T-helper 17 cell (primary cell): ENCODE measurements around the gene YRDC. TPM values are rescaled to one million over a fixed set of nuclear protein-coding genes. Genes with fewer than 3 reads are reported as not detected.
A peak's percentile ranks its signal among the peaks of the same experiment; 100 is the strongest.

Experiments
- ATAC-seq: fragments of 150-1000 bp; cut with Tn5 transposase; 2 replicates; pipeline ENCODE4 v1.10.0; 2021; ENCODE audit warnings: mild to moderate bottlenecking, moderate library complexity
- DNase-seq, 3 donors: peaks; one replicate each; pipeline versions ENCODE4 v3.0.0 to v3.0.0-alpha.2; 2020 to 2021
- H3K9me3 ChIP-seq: one replicate; pipeline ENCODE4 v1.7.0; 2013; ENCODE audit warnings: low read length, mild to moderate bottlenecking; ENCODE audit not compliant: control insufficient read depth, poor library complexity, severe bottlenecking
- H3K27ac Mint-ChIP-seq: one replicate; pipeline ENCODE4 v1.8.0; 2022; ENCODE audit warnings: mild to moderate bottlenecking, moderate library complexity, mixed read lengths
- H3K27me3 Mint-ChIP-seq: one replicate; pipeline ENCODE4 v1.8.0; 2022; ENCODE audit warnings: mixed read lengths
- H3K36me3 Mint-ChIP-seq: one replicate; pipeline ENCODE4 v1.8.0; 2022; ENCODE audit warnings: low read depth, mixed read lengths
- H3K4me1 Mint-ChIP-seq: one replicate; pipeline ENCODE4 v1.8.0; 2022; ENCODE audit warnings: mild to moderate bottlenecking, mixed read lengths
- H3K4me3 Mint-ChIP-seq: one replicate; pipeline ENCODE4 v1.8.0; 2022; ENCODE audit warnings: mild to moderate bottlenecking, moderate library complexity, mixed read lengths
- total RNA-seq, 4 donors: library from RNA in 2 of 4; stranded (reverse) in 2 of 4; gene quantifications; one replicate each; pipeline ENCODE4 v1.2.3 and lab custom pipeline; 2022 to 2026

The YRDC gene, protein sequence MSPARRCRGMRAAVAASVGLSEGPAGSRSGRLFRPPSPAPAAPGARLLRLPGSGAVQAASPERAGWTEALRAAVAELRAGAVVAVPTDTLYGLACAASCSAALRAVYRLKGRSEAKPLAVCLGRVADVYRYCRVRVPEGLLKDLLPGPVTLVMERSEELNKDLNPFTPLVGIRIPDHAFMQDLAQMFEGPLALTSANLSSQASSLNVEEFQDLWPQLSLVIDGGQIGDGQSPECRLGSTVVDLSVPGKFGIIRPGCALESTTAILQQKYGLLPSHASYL
- 10 to 100 TPM; 26.7 to 31.9 TPM for total RNA-seq
- total RNA-seq (lab: John Stamatoyannopoulos, UW), result 31.4 to 36.3 reads per million in 2 donors

DNA sequence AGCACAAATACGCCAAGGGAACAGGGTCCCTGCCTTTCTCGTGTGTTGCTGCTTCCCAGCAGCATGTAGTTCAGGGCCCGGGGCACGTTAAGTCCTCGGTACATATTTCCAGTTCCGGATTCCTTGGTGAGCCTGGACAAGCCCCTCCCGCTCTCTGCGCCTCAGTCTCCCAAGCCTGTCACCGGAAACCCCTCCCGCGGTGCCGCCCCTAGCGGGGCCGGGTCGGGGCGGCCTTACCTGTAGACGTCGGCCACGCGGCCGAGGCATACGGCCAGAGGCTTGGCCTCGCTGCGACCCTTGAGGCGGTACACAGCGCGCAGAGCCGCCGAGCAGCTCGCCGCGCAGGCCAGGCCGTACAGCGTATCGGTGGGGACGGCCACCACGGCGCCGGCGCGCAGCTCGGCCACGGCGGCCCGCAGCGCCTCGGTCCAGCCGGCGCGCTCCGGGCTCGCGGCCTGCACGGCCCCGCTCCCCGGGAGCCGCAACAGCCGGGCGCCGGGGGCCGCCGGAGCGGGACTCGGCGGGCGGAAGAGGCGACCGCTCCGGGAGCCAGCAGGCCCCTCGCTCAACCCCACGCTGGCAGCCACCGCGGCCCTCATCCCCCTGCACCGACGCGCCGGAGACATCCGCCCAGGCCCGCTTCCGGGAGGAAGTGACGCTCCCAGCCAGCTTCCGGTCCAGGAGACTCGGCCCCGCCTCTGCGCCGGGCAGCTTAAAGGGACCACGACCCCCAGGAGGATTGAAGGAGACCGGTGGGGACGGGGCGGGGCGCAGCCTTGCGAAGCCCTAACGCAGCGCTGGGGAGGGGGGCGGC lies at the start of gene YRDC, which contains the start of gene C1orf122:
YRDC (minus strand) TSS at position 654 of the 814 bp plus-strand sequence; CDS start at position 626, 28 bp downstream.
C1orf122 (plus strand) TSS at position 236 of the 814 bp plus-strand sequence. CDS start 615 bp downstream, outside the sequence.
- DNase-seq (peak; percentile 83 to 85 (median 83)), ATAC-seq (peak; percentile 92)
- H3K9me3 ChIP-seq, result no peaks in the 10 kb centered on the region
- Mint-ChIP-seq H3K27ac (peak within 1 kb of the TSS; percentile 95), H3K27me3 (no peaks in the 10 kb centered on the region), H3K36me3 (peaks cover 5% of the 10 kb centered on the region), H3K4me3 (peak within 1 kb of the TSS; percentile 97), H3K4me1 (peaks cover 32% of the 10 kb centered on the region)

DNA sequence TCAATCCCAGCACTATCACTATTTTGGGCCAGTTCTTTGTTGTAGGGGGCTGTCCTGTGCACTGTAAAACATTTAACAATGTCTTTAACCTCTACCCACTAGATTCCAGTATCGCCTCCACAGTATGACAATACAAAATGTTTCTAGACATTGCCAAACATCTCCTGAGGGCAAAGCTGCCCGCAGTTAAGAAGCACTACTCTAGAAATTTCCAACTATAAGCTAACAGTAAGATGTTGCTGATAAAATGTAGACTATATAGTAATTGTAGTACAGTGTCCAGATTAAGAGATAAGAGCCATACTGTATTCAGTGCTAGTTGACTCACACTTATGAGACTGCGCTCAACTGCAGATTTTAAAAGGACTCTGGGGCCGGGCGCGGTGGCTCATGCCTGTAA lies 46.4 kb upstream of the YRDC start:
- DNase-seq, result no peak
- no peak for ATAC-seq
- H3K9me3 ChIP-seq, result no peaks in the 10 kb centered on the region
- H3K36me3 Mint-ChIP-seq, result no peaks in the 10 kb centered on the region
- H3K27me3 Mint-ChIP-seq, result no peaks in the 10 kb centered on the region
- H3K27ac Mint-ChIP-seq, result peak overlapping the region; percentile 47
- H3K4me1 Mint-ChIP-seq, result peaks cover 28% of the 10 kb centered on the region
- no peak overlapping the region for H3K4me3 Mint-ChIP-seq

DNA sequence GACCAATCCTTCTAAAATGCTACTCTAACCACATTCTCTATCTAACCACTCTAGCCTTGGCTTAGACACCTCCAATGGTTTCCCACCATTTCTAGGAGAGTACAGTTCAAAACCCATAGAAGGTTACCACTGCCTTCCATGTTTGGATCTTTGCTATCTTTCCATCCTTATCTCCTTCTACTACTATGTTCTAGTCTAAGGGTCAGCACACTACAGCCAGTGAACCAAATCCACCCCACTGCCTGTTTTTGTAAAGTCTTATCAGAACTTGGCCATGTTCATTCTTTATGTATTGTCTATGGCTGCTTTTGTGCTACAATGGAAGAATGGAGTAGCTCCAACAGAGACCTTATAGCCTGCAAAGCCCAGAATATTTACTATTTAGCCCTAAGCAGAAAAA lies 45.1 kb upstream of the YRDC start:
- Mint-ChIP-seq H3K4me1 (peaks cover 27% of the 10 kb centered on the region), H3K27ac (no peak overlapping the region), H3K4me3 (no peak overlapping the region), H3K27me3 (no peaks in the 10 kb centered on the region), H3K36me3 (no peaks in the 10 kb centered on the region)
- H3K9me3 ChIP-seq, result no peaks in the 10 kb centered on the region
- DNase-seq (no peak), ATAC-seq (no peak)

DNA sequence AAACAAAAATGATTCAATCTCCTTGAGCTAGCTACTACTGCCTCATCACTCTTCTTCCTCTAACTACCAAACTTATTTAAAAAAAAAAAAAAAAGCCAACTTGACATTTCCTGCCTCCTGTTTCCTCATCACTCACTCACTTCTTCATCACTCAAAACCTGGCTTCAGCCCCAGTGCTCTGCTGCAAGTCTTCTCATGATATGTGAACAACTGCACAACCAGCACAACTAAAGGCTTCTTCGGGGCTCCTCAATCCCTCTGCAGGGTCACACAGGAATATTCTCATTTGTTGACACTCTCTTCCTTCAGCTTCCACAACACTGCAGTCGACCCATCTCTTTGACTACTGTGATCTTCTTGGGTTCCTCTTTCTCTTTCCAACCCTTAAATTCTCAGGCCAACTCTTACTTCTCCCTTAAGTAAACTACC lies 43.8 kb upstream of the YRDC start:
- Mint-ChIP-seq H3K27ac (no peak overlapping the region), H3K4me3 (no peak overlapping the region), H3K27me3 (no peaks in the 10 kb centered on the region), H3K36me3 (no peaks in the 10 kb centered on the region), H3K4me1 (peaks cover 27% of the 10 kb centered on the region)
- H3K9me3 ChIP-seq, result no peaks in the 10 kb centered on the region
- DNase-seq (no peak), ATAC-seq (no peak)

DNA sequence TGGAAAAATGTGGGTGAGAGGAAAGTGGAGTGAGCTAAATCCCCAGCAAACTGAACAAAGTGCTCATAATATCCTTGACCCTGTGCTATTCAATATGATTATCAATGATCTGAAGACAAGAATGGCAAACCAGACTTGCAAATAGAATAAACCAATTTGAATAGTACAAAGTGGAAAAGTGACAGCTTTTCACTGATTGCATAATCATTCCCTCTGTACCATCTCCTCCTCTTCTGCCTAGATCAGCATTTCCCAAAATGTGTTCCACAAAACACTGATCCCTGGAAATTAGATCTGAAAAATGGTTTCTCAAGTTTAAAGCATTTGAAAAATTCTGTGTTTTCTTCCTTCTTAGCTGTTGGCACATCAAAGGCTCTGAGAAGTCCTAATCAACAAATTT lies 43.3 kb upstream of the YRDC start:
- peaks cover 32% of the 10 kb centered on the region for H3K4me1 Mint-ChIP-seq

DNA sequence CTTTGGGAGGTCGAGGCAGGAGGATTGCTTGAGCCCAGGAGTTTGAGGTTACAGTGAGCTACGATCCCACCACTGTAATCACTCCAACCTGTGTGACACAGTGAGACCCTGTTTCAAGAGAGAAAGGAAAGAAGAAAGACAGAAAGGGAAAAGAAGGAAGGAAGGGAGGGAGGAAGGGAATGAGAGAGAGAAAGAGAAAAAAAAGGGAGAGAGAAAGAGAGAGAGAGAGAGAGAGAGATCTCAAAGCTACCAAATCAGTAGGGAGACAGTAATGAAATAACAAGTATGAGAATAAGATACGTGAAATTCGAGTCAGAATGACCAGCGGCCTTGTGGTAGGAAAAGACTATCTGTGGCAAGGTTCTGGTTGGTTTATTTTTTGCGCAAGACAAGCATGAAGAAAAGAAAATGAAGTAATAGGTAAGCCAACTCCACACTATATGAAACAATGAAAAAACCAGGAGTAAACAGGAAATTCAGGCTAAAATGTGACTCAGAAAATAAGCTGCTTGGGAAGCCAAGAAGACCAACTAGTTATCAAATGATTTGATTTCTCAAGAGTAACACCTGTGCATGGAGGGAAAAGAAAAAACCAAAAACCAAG lies 42.4 kb upstream of the YRDC start:
- Mint-ChIP-seq H3K27me3 (no peaks in the 10 kb centered on the region), H3K4me3 (no peak overlapping the region), H3K4me1 (peaks cover 32% of the 10 kb centered on the region), H3K27ac (no peak overlapping the region), H3K36me3 (no peaks in the 10 kb centered on the region)
- H3K9me3 ChIP-seq, result no peaks in the 10 kb centered on the region
- DNase-seq (no peak), ATAC-seq (no peak)

More for the DNA sequence above, 43.3 kb upstream of the YRDC start:
- DNase-seq (no peak), ATAC-seq (no peak)
- Mint-ChIP-seq H3K27me3 (no peaks in the 10 kb centered on the region), H3K36me3 (no peaks in the 10 kb centered on the region), H3K4me3 (no peak overlapping the region), H3K27ac (no peak overlapping the region)
- H3K9me3 ChIP-seq, result no peaks in the 10 kb centered on the region

DNA sequence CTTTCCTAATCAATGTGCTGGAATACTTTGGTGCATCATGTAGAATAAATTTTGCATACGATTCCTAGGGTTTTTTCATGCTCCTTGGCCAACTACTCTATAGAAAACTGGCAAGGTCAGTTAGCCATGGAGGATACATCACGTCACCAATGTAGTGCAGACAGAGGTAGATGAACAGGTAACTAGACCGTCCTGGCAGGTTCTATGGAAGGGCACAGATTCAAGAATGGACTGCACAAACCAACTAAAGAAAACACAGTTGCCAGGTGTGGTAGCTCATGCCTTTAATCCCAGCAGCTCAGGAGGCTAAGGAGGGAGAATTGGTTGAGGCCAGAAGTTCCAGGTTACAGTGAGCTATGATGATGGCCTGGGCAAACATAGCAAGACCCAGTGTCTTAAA lies 41.5 kb upstream of the YRDC start:
- H3K9me3 ChIP-seq, result no peaks in the 10 kb centered on the region
- Mint-ChIP-seq H3K36me3 (peaks cover 5% of the 10 kb centered on the region), H3K27me3 (no peaks in the 10 kb centered on the region), H3K4me3 (no peak overlapping the region), H3K4me1 (peaks cover 32% of the 10 kb centered on the region), H3K27ac (no peak overlapping the region)
- DNase-seq (no peak), ATAC-seq (no peak)

DNA sequence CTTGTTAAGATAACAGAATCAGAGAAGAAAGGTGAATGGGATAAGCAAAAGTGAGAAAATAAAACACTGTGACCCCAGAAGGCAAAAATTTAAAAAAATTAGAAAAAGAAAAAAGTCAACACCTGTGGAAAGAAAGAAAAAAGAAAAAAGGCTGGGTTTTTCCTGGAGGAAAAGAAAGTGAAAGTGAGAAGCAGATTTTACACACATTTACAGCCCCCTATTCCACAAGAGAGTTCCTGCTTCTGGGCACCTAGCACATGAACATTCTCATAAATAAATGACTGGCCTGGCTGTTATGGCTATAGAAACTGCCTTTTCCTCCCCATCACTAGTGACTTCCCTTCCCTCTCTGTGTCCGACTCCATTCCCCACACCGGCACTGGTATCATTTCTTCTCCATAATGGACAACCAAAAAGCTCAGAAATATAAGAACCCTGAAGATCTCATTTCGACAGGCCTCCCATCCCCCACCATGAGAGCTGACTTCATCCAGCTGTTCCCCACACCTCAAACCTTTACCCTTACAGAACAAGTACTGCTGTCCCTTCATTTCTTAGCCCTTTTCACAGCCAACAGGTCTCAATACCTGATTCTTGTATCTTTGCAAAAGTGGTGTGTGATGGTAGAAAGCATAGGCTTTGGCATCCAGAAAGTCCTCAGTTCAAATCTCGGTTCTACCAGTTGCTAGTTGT lies 38.8 kb upstream of the YRDC start:
- Mint-ChIP-seq H3K4me1 (peaks cover 36% of the 10 kb centered on the region), H3K36me3 (peaks cover 8% of the 10 kb centered on the region), H3K27ac (peak overlapping the region; percentile 75), H3K4me3 (peak overlapping the region; percentile 63), H3K27me3 (no peaks in the 10 kb centered on the region)
- DNase-seq (no peak), ATAC-seq (no peak)
- no peaks in the 10 kb centered on the region for H3K9me3 ChIP-seq

DNA sequence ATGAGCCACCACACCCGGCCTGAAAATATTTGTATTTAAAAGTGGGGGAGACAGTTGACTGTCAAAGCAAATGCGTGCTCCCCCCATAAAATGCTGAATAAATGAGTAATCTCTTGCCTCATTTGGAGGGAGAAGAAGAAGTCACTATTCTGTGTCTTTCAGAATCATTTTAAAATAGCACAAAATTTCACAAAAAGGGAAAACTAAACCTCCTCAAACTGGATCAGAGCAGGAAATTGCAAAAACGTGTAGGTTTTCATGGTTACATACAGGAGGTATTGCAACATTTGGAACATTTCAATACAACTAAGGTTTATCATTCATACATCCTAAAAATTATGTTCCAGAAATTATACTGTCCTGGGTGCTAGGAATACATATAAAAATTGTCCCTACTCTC lies 37.8 kb upstream of the YRDC start:
- no peaks in the 10 kb centered on the region for H3K27me3 Mint-ChIP-seq
- peaks cover 8% of the 10 kb centered on the region for H3K36me3 Mint-ChIP-seq
- no peak overlapping the region for H3K4me3 Mint-ChIP-seq
- H3K27ac Mint-ChIP-seq, result peak overlapping the region; percentile 75
- H3K4me1 Mint-ChIP-seq, result peaks cover 40% of the 10 kb centered on the region
- ATAC-seq, result no peak
- H3K9me3 ChIP-seq, result no peaks in the 10 kb centered on the region
- DNase-seq, result no peak

DNA sequence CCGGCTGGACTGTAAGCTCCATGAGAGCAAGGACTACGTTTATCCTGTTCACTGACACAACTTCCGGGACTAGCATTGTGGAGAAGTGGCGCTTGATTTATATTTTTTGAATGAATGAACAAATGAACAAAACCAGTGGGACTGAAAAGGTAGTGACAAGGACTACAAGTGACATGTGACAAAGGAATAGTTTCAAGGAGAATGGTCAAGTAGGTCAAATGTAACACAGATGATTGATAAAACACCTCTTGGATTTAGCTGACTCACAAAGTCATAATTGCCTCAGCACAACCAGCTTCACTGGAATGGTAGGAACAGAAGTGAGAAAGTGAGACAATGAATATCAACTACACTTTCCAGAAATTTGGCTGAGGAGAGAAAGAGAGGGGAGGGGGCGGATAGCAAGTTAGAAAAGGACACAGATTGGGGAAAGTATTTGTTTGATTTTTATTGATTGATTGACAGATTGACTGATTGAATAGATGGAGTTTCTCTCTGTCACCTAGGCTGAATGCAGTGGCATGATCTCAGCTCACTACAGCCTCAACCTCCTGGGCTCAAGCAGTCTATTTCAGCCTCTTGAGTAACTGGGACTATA lies 37.1 kb upstream of the YRDC start:
- Mint-ChIP-seq H3K27me3 (no peaks in the 10 kb centered on the region), H3K4me3 (no peak overlapping the region), H3K36me3 (peaks cover 8% of the 10 kb centered on the region), H3K27ac (no peak overlapping the region), H3K4me1 (peaks cover 40% of the 10 kb centered on the region)
- DNase-seq, result no peak
- H3K9me3 ChIP-seq, result no peaks in the 10 kb centered on the region
- no peak for ATAC-seq

DNA sequence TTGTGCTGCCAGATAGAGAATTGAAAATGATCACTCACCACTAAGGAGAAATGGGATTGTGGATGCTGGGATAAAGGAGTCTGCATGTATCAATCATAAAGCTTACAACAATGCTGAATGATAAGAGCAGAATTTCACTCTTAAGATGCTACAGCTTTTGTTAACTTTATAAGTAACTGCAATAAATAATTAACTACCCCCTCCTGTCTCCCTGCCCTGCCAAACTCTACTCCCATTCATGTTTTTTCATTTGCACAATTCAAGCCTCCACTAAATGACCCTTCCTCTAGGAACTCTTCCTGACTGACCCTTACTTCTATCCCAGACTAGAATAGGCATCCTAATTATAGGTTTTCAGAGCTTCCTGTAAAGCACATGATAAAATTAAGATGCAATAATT lies 36.5 kb upstream of the YRDC start:
- Mint-ChIP-seq H3K4me3 (no peak overlapping the region), H3K4me1 (peaks cover 40% of the 10 kb centered on the region), H3K27me3 (no peaks in the 10 kb centered on the region), H3K27ac (peak overlapping the region; percentile 9), H3K36me3 (peaks cover 8% of the 10 kb centered on the region)
- no peak for ATAC-seq
- no peak for DNase-seq
- no peaks in the 10 kb centered on the region for H3K9me3 ChIP-seq

DNA sequence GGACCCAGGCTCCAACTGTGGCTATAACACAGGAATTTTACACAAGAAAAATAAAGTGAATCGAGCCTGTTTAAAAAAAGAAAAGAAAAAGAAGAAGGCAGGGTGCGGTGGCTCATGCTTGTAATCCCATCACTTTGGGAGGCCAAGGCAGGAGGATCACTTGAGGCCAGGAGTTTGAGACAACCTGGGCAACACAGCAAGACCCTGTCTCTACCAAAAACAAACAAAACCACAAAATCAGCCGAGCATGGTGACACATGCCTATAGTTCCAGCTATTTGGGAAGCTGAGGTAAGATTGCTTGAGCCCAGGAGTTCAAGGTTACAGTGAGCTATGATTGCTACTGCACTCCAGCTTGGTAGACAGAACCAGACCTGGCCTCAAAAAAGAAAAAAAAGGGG lies 33.6 kb upstream of the YRDC start:
- no peak overlapping the region for H3K4me3 Mint-ChIP-seq
- peaks cover 10% of the 10 kb centered on the region for H3K36me3 Mint-ChIP-seq
- no peak for DNase-seq
- no peak for ATAC-seq
- H3K4me1 Mint-ChIP-seq, result peaks cover 30% of the 10 kb centered on the region
- H3K27me3 Mint-ChIP-seq, result no peaks in the 10 kb centered on the region
- H3K9me3 ChIP-seq, result no peaks in the 10 kb centered on the region
- H3K27ac Mint-ChIP-seq, result no peak overlapping the region
